ENCODE measurements around the gene ENOX2. TPM values are rescaled to one million over a fixed set of nuclear protein-coding genes. Genes with fewer than 3 reads are reported as not detected.
A peak's percentile ranks its signal among the peaks of the same experiment; 100 is the strongest.
"Not testable (repeated sequence)": the region's sequence is repeated elsewhere in the genome, so short reads cannot be mapped to it uniquely, and the experiment has no call there.

The ENOX2 gene
- total RNA-seq, 2 donors from 2014 or later: 8.3 to 9.9 TPM

DNA sequence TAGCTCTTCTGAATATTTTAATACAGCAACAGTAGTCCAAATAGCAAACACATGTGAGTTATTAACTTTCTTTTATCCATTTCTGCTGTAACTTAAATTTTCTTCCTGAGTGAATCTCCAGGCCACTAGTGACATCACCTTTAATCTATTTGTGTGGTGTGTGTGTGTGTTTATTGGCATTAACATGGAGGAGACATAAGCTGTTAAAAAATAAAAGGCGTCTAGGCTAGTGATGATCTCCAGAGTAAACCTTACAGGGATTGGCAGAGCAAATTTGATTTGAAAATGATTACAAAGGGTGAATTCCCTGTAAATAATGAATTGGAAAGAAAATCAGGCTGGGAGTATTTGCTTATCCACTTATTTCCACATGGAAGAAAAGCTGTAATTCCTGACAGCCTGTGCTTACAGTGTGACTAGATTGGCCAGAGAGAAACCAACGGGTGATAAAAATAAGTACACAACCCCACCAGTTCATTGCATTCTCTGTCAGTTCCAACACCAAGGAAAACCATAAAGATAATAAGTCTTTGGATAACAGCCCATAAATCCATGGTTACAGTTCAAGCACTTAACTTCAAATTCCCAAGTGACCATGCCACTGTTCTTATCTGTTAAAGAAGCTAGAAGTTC is 186.1 kb downstream of the ENOX2 start:
- ATAC-seq (peak; percentile 82), DNase-seq (no peak)
- intact Hi-C loops (cut with DNase I, micrococcal nuclease): no loop called here

DNA sequence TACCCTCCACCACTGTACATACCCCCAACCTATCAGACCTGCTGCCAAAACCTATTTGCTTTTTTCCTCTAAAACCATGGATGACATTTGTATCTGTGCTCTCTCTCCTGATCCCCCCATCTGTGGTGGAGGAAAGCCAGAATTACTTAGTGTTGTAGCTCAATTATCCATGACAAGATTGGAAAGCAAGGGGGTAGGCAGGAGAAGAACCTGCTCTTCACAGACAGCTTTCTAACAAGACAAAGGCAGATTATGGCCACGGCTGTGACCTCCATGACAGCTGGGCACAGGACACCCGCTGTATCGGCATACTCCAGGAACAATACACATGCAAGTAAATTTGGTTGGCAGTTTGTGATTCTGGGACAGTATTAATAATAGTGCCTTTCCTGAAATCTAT is 186.7 kb downstream of the ENOX2 start:
- intact Hi-C loops (cut with DNase I, micrococcal nuclease): no loop called here
- no peak for ATAC-seq
- DNase-seq: no peak

DNA sequence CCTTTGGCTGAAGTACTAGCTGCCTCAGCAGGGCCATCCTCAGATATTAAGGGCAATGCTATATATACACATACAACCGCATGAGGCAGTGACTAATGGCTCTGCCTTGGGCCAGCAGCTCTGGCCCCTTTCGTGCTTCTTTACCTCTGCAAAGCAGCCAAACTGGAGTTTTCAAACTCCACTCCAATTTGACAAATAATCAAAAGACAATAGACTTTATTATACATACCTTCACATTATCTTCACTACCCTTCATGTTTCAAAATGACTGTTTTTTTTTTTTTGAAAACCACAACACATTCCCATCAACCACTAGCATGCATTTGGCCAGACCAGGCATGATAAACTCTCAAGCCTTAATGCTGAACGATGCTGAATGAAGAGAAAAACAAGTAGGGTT is 187.7 kb downstream of the ENOX2 start:
- intact Hi-C loops (cut with DNase I, micrococcal nuclease): no loop called here
- DNase-seq: no peak
- ATAC-seq: no peak

DNA sequence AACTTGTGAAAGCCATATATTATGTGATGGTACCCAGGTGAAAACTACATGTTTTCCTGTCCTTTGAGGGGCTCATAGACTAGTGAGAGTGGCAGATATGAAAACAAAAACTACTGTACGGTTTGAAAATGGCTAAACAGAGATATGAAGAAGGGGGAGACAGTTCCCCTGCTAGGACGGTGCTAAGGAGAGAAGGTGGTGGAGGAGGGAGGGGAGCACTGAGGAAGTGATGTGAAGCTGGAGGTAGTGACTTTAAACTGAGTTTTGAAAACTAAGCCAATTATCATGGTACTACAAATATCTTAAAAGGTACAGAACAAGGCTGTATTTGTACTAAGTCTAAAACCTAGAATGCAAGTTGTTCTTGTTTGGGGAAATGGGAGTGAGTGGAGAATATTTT is 188.3 kb downstream of the ENOX2 start:
- ATAC-seq (no peak), DNase-seq (no peak)
- intact Hi-C loops (cut with DNase I, micrococcal nuclease): no loop called here

DNA sequence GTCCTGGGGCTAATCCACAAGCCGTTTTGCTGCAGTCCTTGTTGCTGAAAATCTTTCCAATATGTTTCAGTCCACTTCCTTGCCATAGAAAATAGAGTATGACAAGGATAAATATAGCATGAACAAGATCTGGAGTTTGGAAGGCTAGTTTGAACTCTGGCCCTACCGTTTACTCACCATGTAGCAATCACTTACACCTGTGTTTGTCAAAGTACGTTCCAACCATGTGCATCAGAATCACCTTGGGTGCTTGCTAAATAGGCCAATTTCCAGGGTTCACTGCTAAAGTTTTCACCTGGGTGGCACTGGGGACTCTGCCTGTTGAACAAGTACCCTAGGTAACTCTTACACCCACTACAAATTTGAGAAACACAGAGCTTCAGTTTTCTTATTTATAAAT is 188.9 kb downstream of the ENOX2 start:
- ATAC-seq: peak; percentile 82
- no peak for DNase-seq
- intact Hi-C loops (cut with DNase I, micrococcal nuclease): no loop called here

DNA sequence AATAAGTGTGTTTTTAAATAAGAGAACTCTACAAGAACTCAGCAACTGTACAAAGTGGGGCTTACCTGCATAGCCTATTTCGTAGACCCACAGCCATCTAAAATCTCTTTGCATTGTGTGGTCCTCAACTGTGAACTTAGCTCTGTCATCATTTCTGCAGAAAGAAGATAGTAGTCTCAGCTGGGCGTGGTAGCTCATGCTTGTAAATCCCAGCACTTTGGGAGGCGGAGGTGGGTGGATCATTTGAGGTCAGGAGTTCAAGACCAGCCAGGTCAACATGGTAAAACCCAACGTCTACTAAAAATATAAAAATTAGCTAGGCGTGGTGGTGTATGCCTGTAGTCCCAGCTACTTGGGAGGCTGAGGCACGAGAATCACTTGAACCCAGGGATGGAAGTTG is 193.8 kb downstream of the ENOX2 start:
- ATAC-seq; DNase-seq; intact Hi-C loops (cut with DNase I, micrococcal nuclease): not testable (repeated sequence)

DNA sequence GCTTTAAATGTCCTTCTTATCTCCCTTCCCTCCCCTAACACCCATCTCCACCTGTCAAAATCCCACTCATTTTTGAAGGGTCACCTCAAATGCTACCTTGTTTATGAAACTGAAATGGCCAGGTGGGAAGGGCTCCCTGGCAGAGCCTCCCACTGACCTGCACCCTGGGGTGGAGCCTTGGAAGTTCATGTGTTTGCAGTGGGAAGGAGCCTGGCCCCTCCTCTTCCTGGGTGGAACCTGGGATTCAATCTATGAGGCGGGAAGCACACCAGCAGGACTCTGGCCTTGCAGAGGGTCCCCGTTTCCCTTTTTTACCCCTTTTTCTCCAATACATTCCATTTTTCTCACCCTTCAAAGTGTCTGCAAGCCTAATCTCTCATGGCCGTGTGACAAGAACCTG is 197.4 kb downstream of the ENOX2 start:
- intact Hi-C loops (cut with DNase I, micrococcal nuclease): no loop called here
- DNase-seq: peak in 1 of 2 donors; percentile 5
- ATAC-seq: peak; percentile 58

DNA sequence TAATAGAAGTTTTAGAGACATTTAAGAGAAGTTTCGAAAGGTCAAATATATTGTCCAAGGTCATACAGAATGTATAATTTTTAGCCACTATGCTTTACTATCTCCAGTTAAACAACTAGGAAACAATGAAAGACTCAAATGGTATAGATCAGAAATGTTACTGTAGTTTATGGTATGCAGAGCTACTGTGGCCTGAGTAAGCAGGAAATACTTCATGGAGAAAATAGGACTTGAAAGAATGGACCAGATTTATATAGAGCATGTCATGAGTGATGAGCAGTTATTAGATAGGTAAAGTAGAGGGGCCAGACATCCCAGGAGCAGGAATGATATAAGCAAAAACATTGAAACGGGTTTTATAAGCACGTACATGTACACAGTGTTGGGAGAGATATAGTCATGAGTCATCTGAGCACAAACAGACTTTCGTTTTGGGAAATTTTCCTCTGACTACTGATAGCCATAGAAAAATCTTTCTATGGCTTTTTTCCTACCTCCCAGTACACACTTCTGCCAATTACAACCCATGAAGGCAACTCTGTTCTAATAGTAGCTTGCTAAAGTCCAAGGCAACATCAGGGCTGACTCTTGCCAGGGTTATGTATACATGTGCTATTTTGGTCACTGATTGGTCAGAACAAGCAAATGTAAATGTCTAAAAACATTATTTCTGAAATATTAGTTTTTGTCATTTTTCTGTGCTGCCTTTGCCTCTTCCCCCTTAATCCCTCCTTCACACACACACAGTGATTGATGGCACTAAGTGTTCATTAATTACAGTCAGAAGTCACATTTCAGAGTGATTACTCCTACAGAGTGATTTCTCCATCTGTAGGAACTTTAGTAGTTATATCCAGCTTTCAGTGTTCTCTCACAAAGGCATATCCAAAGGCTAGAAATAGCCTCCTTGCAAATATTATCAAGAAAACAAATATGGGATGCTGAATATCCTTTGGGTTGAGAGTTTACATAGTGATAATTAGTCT is 198.7 kb downstream of the ENOX2 start:
- intact Hi-C loops (cut with DNase I, micrococcal nuclease): no loop called here
- DNase-seq: no peak
- peak; percentile 61 for ATAC-seq

DNA sequence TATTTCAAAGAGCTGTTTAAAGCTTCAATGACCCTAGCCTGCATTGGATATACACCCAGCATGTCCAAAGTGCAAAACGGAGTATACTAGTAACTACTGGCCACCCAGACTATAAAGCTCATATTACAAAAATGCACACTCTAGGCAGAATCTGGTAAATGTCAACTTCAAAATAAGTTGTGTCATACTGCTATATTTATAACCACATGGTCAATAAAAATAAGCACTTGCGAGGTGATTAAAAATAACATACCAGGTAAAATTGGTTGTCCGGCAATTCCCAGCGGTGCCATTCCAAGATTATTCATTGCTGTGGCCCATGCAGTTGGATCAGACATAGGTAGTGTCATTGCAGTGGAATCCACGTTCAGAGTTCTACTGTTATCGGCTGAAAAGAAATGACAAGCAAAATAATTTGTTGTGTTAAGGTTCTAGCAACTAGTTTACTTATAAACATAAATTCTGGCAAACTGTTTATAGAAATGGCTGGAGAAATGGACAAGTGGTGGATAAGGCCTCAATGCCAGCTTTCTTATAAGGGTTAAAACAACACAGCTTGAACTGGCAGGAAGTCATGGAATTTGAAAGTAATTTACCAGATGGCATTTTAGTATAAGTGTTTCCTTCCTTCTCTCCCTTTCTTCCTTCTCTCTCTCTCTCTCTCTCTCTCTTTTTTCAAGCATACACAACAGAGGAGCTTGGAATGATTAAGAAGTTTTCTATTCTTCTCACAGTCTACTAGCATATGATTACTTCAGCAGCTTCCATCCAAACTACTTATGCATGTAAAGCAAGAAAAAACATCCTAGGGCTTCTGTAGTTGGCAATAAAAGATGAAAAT is 199.9 kb downstream of the ENOX2 start:
- ATAC-seq: peak; percentile 84
- intact Hi-C loops (cut with DNase I, micrococcal nuclease): no loop called here
- no peak for DNase-seq

DNA sequence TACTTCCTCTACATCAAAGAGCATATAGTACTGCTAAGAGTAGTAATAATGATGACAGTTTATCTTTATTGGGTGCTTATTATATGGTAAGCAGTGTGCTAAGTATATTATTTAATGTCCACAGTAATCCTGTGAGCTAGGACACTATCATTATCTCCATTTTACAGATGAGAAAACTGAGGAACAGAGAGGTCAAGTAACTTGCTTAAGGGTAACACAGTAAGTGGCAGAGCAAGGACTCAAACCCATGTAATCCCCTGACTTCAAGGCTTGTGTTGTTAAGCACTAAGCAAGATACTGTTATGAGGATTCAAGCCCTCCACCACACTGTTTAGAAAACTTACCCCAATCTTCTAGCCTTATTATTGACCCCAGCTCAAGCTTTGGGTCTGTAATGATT is 202.4 kb downstream of the ENOX2 start:
- ATAC-seq (no peak), DNase-seq (no peak)
- intact Hi-C loops (cut with DNase I, micrococcal nuclease): no loop called here

DNA sequence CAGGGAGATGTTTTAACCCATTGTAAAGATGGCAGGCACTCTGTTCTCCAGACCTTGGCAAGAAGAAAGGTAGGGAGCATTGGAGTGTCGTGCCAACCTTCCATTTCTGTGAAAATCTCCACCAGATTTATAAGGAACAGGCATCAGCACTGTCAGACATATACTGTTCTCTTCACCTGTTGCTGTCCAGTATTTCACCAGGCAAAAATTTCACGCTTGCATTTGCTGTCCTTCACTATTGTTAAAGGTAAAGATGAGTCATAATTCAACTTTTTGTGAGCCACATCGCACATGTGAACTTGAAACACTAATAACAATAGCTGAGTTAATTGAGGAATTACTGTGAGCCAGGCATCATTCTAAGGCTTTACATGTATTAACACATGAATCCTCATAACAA is 203.4 kb downstream of the ENOX2 start:
- no peak for ATAC-seq
- intact Hi-C loops (cut with DNase I, micrococcal nuclease): no loop called here
- DNase-seq: no peak

DNA sequence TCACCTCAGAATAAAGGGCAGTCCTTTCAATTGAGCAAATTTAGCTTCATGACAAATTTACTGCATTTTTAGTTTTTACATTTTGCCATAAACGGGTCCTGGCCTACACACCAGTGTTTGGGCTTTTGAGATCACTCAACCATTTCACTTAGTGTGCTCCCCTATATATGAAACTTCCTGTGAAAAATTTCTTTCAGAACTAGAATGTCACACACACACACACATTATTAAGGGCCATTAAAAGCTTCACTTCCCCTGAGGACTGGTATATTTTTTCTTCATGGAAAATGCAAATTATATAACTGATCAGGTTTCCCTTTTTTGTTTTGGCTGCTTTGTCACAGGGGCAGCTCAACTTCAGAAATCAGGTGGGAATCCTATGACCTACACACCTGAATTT is 206.5 kb downstream of the ENOX2 start:
- intact Hi-C loops (cut with DNase I, micrococcal nuclease): no loop called here
- ATAC-seq (no peak), DNase-seq (no peak)

DNA sequence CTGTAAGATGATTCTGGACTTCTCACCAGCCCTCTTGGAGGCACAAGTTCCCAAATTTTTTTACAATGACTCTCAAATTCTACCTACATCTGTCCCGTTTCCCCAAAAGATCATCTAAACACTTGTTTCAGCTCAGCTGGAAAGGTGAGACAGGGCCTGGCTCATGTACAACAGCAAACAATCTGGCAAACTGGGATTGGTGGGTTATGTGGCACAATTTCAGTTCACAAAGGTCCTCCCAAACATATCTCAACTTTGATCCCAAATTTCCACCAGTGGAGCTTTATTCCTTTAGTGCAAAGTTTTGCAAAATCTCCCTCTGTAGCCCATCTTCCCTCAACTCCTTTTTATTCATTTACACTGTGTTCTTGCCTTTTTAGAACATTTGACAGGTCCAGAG is 207.1 kb downstream of the ENOX2 start:
- no peak for DNase-seq
- ATAC-seq: no peak
- intact Hi-C loops (cut with DNase I, micrococcal nuclease): no loop called here

DNA sequence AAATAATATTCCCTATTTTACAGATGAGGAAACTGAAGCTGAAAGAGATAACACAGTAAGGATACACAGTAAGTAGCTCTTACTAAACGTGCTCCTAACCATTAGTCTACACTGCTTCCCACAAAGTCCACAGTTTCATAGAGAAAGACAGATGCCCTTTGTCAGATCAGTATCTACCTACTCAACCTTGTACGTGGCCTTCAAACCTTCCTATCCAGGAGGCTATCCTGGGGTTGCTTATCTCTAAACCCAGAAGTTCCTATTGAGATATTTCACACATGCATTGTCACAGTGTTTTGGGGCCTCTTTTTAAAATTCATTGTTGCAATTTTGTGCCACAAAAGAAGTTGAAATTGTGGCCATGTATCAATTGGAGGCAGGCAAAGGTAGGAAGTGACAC is 208.0 kb downstream of the ENOX2 start:
- ATAC-seq: no peak
- intact Hi-C loops (cut with DNase I, micrococcal nuclease): no loop called here
- DNase-seq: no peak

DNA sequence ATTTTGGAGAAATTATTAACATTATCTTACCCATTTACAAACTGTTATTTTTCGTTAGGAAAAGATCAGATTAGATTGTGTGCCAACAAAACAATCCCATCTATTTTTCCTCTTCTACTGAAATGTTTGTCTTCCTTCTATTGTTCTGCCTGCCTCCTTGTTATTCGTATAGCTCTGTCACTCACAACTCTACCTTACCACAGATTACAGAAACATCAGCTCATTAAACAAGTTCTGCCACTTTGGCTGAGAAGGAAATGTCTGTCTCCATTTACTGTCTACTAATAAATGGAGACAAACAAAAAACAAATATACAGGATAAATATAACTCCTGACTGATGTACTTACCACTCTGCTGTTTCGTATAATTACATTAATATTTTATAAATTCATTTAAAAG is 211.4 kb downstream of the ENOX2 start:
- no peak for DNase-seq

DNA sequence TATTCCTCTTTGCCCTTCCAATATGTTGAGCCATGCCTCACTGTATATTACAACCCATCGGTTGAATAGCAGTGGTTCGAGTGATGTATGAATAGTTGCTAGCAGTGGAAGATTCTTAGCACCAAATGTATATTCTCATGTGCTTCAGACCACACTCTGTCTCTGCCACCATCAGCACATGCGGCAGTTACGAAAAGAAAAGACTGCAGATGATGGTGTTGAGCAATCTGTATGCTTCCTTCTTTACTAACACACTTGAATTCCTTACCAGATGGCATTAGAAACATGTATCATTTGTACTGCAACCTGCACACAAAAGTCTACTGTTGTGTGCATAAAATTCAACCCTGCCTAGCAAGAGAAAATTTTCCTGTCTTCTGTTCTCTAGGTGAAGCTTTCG is 214.6 kb downstream of the ENOX2 start:
- intact Hi-C loops (cut with DNase I, micrococcal nuclease): no loop called here
- DNase-seq (no peak), ATAC-seq (no peak)

More for the DNA sequence above, 211.4 kb downstream of the ENOX2 start:
- intact Hi-C loops (cut with DNase I, micrococcal nuclease): no loop called here
- no peak for ATAC-seq

DNA sequence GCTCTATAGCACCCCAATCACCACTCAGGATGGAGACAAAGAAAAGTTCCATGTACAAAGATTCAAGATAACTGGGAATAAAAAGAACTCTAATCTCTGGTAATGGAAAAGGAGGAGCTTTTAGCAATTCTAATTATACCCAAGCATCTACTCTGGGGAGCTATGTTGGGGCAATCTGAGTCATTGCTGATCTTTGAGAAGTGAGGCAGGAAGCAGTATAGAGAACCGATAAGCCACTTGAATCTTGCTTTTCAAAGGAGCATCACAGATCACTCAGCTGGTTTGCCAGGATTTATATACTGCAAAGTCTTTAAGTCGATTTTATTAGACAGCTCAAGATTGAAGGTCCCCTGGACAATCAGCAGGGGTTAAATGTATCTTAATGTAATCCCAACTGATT is 220.0 kb downstream of the ENOX2 start:
- ATAC-seq: no peak
- intact Hi-C loops (cut with DNase I, micrococcal nuclease): no loop called here
- DNase-seq: no peak

DNA sequence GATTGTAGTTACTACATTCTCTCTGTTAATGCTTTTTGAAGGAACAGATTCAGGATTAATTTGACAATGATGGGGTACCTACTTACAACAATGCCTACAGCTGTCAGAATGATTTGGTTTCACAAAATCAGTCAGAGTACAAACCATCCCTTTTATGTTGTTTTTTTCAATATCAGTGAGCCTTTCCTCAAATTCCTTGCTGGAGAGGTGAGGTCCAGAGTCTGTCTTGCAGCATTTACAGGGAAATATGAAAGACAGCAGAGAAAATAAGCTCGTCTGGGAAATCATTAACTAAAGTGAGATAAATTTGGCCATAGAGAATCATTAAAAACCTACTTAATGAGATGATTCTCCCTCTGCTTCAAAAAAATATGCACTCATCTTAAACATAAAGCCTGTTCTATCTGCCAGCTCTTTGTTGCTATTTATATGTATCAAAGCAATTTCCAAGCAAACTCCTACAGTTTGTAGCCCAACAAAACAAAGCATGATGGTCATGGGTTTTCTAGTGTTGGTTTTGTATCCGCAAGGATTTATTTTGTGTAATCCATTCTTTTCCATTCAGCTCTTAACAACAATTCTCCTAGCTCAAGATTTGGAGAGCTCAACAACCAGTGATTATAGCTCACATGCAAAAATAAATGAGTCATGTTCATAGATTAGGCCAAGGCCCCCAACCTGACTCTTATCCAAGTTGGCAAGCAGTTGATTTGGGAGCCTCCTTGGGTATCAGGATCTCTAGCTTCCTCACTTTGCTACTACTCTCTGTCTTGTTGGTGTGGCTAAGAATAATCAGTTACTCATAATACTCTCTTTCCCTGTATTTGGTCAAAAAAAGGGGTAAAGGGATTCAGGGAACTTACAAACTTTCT is 222.6 kb downstream of the ENOX2 start:
- ATAC-seq (no peak), DNase-seq (no peak)

DNA sequence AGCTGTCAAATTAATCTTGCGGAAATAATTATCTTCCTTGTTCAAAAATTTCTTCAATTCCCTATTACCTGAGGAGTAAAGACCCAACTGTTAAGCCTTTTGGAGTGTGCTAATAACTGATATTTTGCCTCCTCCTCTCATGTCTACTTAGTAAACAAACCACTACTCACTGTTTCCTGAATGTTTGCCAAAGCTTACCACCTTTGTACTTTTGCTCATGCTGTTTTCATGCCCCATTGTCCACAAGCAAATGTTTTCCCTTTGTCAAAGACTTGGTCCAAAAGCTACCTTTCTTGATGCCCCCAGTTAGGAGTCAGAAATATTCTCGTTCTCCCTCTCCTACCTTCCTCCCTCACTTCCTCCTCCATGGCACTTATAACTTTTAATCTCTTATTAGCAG is 226.1 kb downstream of the ENOX2 start:
- ATAC-seq (no peak), DNase-seq (no peak)
- intact Hi-C loops (cut with DNase I, micrococcal nuclease): no loop called here

More for the DNA sequence above, 222.6 kb downstream of the ENOX2 start:
- intact Hi-C loops (cut with DNase I, micrococcal nuclease): no loop called here
